GM23338 (cell line): ENCODE results near the gene RBM46.

Experiments used
- CREB1 ChIP-seq: fragments of 250-450 bp; sonication (Bioruptor Pico); IDR thresholded peaks from 2 replicates; pipeline ENCODE4 v1.5.0; 2020; ENCODE audit warnings: low read depth, mild to moderate bottlenecking, moderate library complexity
- ETS1 ChIP-seq: IDR thresholded peaks from 2 replicates; pipeline ENCODE4 v1.6.1; 2016; ENCODE audit warnings: antibody characterized with exemption
- EZH2 ChIP-seq: fragments of 200-600 bp; sonication (generic); IDR thresholded peaks from one replicate; pipeline ENCODE4 v1.8.0; 2017; ENCODE audit warnings: antibody characterized with exemption, mild to moderate bottlenecking, low read depth; ENCODE audit not compliant: unreplicated experiment
- EZH2phosphoT487 ChIP-seq: fragments of 200-600 bp; sonication (generic); IDR thresholded peaks from one replicate; pipeline ENCODE4 v1.8.1; 2018; ENCODE audit warnings: antibody characterized with exemption; ENCODE audit not compliant: unreplicated experiment
- JUNB ChIP-seq: IDR thresholded peaks from one replicate; pipeline ENCODE4 v1.6.1; 2016; ENCODE audit warnings: antibody characterized with exemption; ENCODE audit not compliant: unreplicated experiment
- POLR2AphosphoS5 ChIP-seq: IDR thresholded peaks from 2 replicates; pipeline ENCODE4 v1.6.1; 2016; ENCODE audit warnings: antibody characterized with exemption, low read depth
- ZNF331 ChIP-seq: fragments of 250-450 bp; sonication (Bioruptor Pico); IDR thresholded peaks from 2 replicates; pipeline ENCODE4 v1.5.0; 2020; ENCODE audit warnings: low read depth, mild to moderate bottlenecking, moderate library complexity
- TF ChIP-seq, protein P1 (sequence below), 2 experiments: fragments of 200-600 bp in 1 of 2; sonication (generic) in 1 of 2; conservative IDR thresholded peaks; 2 replicates each; pipeline versions ENCODE4 v1.5.1 to v1.6.1; 2016 to 2017; ENCODE audit warnings: antibody characterized with exemption in 2 of 2, low read depth in 2 of 2, mild to moderate bottlenecking in 2 of 2, moderate library complexity in 1 of 2
- TF ChIP-seq, protein P2 (sequence below): IDR thresholded peaks from one replicate; pipeline ENCODE4 v1.6.1; 2018; ENCODE audit warnings: antibody characterized with exemption; ENCODE audit not compliant: unreplicated experiment

- TF ChIP-seq, protein P1, sequence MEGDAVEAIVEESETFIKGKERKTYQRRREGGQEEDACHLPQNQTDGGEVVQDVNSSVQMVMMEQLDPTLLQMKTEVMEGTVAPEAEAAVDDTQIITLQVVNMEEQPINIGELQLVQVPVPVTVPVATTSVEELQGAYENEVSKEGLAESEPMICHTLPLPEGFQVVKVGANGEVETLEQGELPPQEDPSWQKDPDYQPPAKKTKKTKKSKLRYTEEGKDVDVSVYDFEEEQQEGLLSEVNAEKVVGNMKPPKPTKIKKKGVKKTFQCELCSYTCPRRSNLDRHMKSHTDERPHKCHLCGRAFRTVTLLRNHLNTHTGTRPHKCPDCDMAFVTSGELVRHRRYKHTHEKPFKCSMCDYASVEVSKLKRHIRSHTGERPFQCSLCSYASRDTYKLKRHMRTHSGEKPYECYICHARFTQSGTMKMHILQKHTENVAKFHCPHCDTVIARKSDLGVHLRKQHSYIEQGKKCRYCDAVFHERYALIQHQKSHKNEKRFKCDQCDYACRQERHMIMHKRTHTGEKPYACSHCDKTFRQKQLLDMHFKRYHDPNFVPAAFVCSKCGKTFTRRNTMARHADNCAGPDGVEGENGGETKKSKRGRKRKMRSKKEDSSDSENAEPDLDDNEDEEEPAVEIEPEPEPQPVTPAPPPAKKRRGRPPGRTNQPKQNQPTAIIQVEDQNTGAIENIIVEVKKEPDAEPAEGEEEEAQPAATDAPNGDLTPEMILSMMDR (conservative IDR thresholded peaks at IDR 0.05; ENCODE audit: low read depth in 2 of 2): no peak
- no peak for TF ChIP-seq POLR2AphosphoS5
- no peak for TF ChIP-seq EZH2
- no peak for TF ChIP-seq JUNB
- no peak for TF ChIP-seq EZH2phosphoT487
- TF ChIP-seq, protein P2, sequence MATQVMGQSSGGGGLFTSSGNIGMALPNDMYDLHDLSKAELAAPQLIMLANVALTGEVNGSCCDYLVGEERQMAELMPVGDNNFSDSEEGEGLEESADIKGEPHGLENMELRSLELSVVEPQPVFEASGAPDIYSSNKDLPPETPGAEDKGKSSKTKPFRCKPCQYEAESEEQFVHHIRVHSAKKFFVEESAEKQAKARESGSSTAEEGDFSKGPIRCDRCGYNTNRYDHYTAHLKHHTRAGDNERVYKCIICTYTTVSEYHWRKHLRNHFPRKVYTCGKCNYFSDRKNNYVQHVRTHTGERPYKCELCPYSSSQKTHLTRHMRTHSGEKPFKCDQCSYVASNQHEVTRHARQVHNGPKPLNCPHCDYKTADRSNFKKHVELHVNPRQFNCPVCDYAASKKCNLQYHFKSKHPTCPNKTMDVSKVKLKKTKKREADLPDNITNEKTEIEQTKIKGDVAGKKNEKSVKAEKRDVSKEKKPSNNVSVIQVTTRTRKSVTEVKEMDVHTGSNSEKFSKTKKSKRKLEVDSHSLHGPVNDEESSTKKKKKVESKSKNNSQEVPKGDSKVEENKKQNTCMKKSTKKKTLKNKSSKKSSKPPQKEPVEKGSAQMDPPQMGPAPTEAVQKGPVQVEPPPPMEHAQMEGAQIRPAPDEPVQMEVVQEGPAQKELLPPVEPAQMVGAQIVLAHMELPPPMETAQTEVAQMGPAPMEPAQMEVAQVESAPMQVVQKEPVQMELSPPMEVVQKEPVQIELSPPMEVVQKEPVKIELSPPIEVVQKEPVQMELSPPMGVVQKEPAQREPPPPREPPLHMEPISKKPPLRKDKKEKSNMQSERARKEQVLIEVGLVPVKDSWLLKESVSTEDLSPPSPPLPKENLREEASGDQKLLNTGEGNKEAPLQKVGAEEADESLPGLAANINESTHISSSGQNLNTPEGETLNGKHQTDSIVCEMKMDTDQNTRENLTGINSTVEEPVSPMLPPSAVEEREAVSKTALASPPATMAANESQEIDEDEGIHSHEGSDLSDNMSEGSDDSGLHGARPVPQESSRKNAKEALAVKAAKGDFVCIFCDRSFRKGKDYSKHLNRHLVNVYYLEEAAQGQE: no peak
- TF ChIP-seq CREB1 (CRISPR knock-in tag): no peak
- no peak for TF ChIP-seq ZNF331 (CRISPR knock-in tag)
- no peak for TF ChIP-seq ETS1
Observed at GRCh38 chr4:154836030-154836429, 55.0 kb downstream of the RBM46 start.
